K562 (cell line): ENCODE results near the gene NTRK3. TPM values are rescaled to one million over a fixed set of nuclear protein-coding genes. Genes with fewer than 3 reads are reported as not detected.

Experiments used
- C11orf30 ChIP-seq: fragments of 450-650 bp; IDR thresholded peaks from 2 replicates; pipeline ENCODE4 v1.6.1; 2016; ENCODE audit warnings: low read depth, mild to moderate bottlenecking
- CTCF ChIP-seq, 3 experiments: IDR thresholded peaks in 2 of 3; conservative IDR thresholded peaks in 1 of 3; 2 replicates each; pipeline ENCODE4 v1.5.1; 2011 to 2012; ENCODE audit warnings: low read length in 3 of 3, mild to moderate bottlenecking in 3 of 3, control low read depth in 2 of 3, improper control_type of control experiment in 1 of 3, inconsistent platforms in 1 of 3, low read depth in 1 of 3, mixed read lengths in 1 of 3, moderate library complexity in 1 of 3; ENCODE audit not compliant: insufficient read depth in 2 of 3
- DNMT1 ChIP-seq: fragments of 450-650 bp; IDR thresholded peaks from 2 replicates; pipeline ENCODE4 v1.6.1; 2016; ENCODE audit warnings: antibody characterized with exemption, mild to moderate bottlenecking
- HDAC2 ChIP-seq: fragments of 450-650 bp; IDR thresholded peaks from 2 replicates; pipeline ENCODE4 v1.6.1; 2016; ENCODE audit warnings: mild to moderate bottlenecking
- NCOR1 ChIP-seq: fragments of 450-650 bp; IDR thresholded peaks from 2 replicates; pipeline ENCODE4 v1.6.1; 2016; ENCODE audit warnings: mild to moderate bottlenecking, moderate library complexity
- PHF8 ChIP-seq: fragments of 200-600 bp; sonication (generic); IDR thresholded peaks from 2 replicates; pipeline ENCODE4 v1.6.1; 2012; ENCODE audit warnings: mixed run types, mild to moderate bottlenecking, inconsistent platforms, low read length, moderate library complexity, borderline replicate concordance
- RAD21 ChIP-seq, 2 experiments: fragments of 250-450 bp in 1 of 2; fragments of 450-650 bp in 1 of 2; sonication (Bioruptor Pico) in 1 of 2; formaldehyde crosslinking in 1 of 2; IDR thresholded peaks in 1 of 2; conservative IDR thresholded peaks in 1 of 2; 2 replicates each; pipeline versions ENCODE4 v1.4.0 to v1.8.0; 2020 to 2022; ENCODE audit warnings: mild to moderate bottlenecking in 2 of 2, moderate library complexity in 1 of 2
- RB1 ChIP-seq: fragments of 450-650 bp; IDR thresholded peaks from 2 replicates; pipeline ENCODE4 v1.6.1; 2017; ENCODE audit warnings: low read depth, mild to moderate bottlenecking
- RUNX1 ChIP-seq: sonication (generic); IDR thresholded peaks from 2 replicates; pipeline ENCODE4 v1.6.1; 2016; ENCODE audit warnings: antibody characterized with exemption, low read depth
- SMAD3 ChIP-seq: fragments of 450-650 bp; formaldehyde crosslinking; conservative IDR thresholded peaks from 2 replicates; pipeline ENCODE4 v1.4.0; 2020; ENCODE audit warnings: mild to moderate bottlenecking
- ZKSCAN1 ChIP-seq: fragments of 150-350 bp; IDR thresholded peaks from 2 replicates; pipeline ENCODE4 v1.6.1; 2016; ENCODE audit warnings: low read depth, low read length
- ZNF197 ChIP-seq: fragments of 200-800 bp; sonication (Bioruptor generic); IDR thresholded peaks from 2 replicates; pipeline ENCODE4 v1.6.1; 2016; ENCODE audit warnings: low read depth, missing genetic modification characterization, missing compliant biosample characterization
- ZSCAN29 ChIP-seq: fragments of 450-650 bp; IDR thresholded peaks from 2 replicates; pipeline ENCODE4 v1.6.1; 2017
- polyA plus RNA-seq, 8 experiments: library from polyadenylated mRNA; depleted of rRNA in 4 of 8; stranded (reverse) in 5 of 8; unstranded in 3 of 8; fragments of >200 nt; fragmentation: Nextera tagmentation in 2 of 8; fragmentation: Illumina TruSeq in 1 of 8; extraction: Ambion mirVana in 2 of 8; extraction: Trizol in 1 of 8; gene quantifications; 2 replicates each; pipeline versions ENCODE4 v1.2.1 to v1.2.3, GENCODE V29; 2011 to 2014; ENCODE audit warnings: inconsistent platforms in 1 of 8, missing spikeins in 1 of 8
- total RNA-seq, 7 experiments: library from RNA; depleted of rRNA in 6 of 7; stranded (reverse); fragments of >200 nt in 6 of 7; fragmentation: Illumina TruSeq in 2 of 7; extraction: Trizol in 2 of 7; gene quantifications; 2 replicates each; pipeline versions ENCODE4 v1.2.1 to v1.2.3, GENCODE V29; 2011 to 2021; ENCODE audit warnings: low replicate concordance in 1 of 7
- TF ChIP-seq, protein P1 (sequence below): fragments of 450-650 bp; formaldehyde crosslinking; IDR thresholded peaks from 2 replicates; pipeline ENCODE4 v1.4.0; 2020; ENCODE audit warnings: mild to moderate bottlenecking, moderate library complexity

The NTRK3 gene
- total and polyA plus RNA-seq, 9 of the 15 experiments (the other 6 are each of a cell fraction or from before 2014, with no cell fraction given) = 0.11 to 0.13 TPM; not detected in 7

- TF ChIP-seq CTCF (IDR thresholded peaks at IDR 0.05 in 2 of 3, conservative IDR thresholded peaks at IDR 0.05 in 1 of 3; ENCODE audit: insufficient read depth in 2 of 3, low read depth in 1 of 3, low read length in 3 of 3) (peak; percentile 86 to 93 (median 92)), ZKSCAN1 (no peak), RUNX1 (no peak), SMAD3 (CRISPR knock-in tag) (no peak), ZNF197 (CRISPR knock-in tag) (no peak), DNMT1 (no peak), NCOR1 (no peak), PHF8 (no peak), ZSCAN29 (no peak), RAD21 (CRISPR knock-in tag; conservative IDR thresholded peaks at IDR 0.05 in 1 of 2, IDR thresholded peaks at IDR 0.05 in 1 of 2) (peak; percentile 67 to 80), RB1 (peak; percentile 81), C11orf30 (0 out of 2 replicates have a peak, but pooled peaks have one; percentile 24), HDAC2 (no peak)
- TF ChIP-seq, protein P1, sequence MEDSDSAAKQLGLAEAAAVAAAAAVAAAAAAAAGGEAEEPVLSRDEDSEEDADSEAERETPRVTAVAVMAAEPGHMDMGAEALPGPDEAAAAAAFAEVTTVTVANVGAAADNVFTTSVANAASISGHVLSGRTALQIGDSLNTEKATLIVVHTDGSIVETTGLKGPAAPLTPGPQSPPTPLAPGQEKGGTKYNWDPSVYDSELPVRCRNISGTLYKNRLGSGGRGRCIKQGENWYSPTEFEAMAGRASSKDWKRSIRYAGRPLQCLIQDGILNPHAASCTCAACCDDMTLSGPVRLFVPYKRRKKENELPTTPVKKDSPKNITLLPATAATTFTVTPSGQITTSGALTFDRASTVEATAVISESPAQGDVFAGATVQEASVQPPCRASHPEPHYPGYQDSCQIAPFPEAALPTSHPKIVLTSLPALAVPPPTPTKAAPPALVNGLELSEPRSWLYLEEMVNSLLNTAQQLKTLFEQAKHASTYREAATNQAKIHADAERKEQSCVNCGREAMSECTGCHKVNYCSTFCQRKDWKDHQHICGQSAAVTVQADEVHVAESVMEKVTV (CRISPR knock-in tag) = peak; percentile 34; the same call in 1 of the 2 replicates
Observed at GRCh38 chr15:88246666-88247446, 9.7 kb downstream of the NTRK3 start (continued).
